Spleen (tissue), 7 donors: ENCODE data around the gene OAT.

Experiments used
- CTCF ChIP-seq, 11 experiments: fragments of 200-600 bp in 7 of 11; fragments of 450-650 bp in 4 of 11; sonication (generic) in 4 of 11; IDR thresholded peaks in 8 of 11; conservative IDR thresholded peaks in 3 of 11; 1 replicate in 7 of 11; 2 replicates in 4 of 11; pipeline versions ENCODE4 v1.4.0 to v1.8.0; 2016 to 2021; ENCODE audit warnings: antibody characterized with exemption in 11 of 11, inconsistent platforms in 4 of 11, mild to moderate bottlenecking in 1 of 11
- POLR2A ChIP-seq, 3 donors: fragments of 450-650 bp; IDR thresholded peaks; one replicate each; pipeline ENCODE4 v1.5.1; 2017; ENCODE audit warnings: antibody characterized with exemption in 3 of 3, mild to moderate bottlenecking in 1 of 3
- donor health status: DM: no; HTN: no; CAD: no; lungs with moderate emphysema.
- donor health status: DM: no; HTN: no; CAD: no.
- donor health status: DM: no; HTN: no; CAD: no.

GRCh38 chr10:124390471-124391187 lies 28.1 kb downstream of the OAT start:
- no peak for TF ChIP-seq CTCF (IDR thresholded peaks at IDR 0.05 in 8 of 11, conservative IDR thresholded peaks at IDR 0.05 in 3 of 11)
- no peak for TF ChIP-seq POLR2A (IDR thresholded peaks at IDR 0.05)
